ENCODE data around the gene PTGFRN. TPM values are rescaled to one million over a fixed set of nuclear protein-coding genes. Genes with fewer than 3 reads are reported as not detected.

PTGFRN gene
- total RNA-seq, 1 experiment from 2014 or later, result 57.4 TPM

GRCh38 chr1:116887212-116887611 is 22.5 kb upstream of the PTGFRN start:
- CTCF ChIA-PET, result no interaction called here
- no peak overlapping the region for H3K27ac ChIP-seq (ENCODE audit: low read length)

GRCh38 chr1:116889380-116889779 is 20.3 kb upstream of the PTGFRN start:
- ChIA-PET CTCF (no interaction called here), POLR2A (ENCODE audit: unreplicated experiment) (no interaction called here)
- ATAC-seq, result no peak

More at GRCh38 chr1:116887212-116887611, 22.5 kb upstream of the PTGFRN start:
- intact Hi-C loops (cut with micrococcal nuclease), result no loop called here
- no peaks in the 10 kb centered on the region for H3K9me2 ChIP-seq (replicated peaks; ENCODE audit: low read length)
- no peak for TF ChIP-seq EZH2phosphoT487 (IDR thresholded peaks at IDR 0.05; ENCODE audit: borderline replicate concordance, low read length)
- no peaks in the 10 kb centered on the region for H3K79me2 ChIP-seq (ENCODE audit: low read length)
- H3K9ac ChIP-seq (ENCODE audit: low read length), result no peak overlapping the region
- no peaks in the 10 kb centered on the region for H3K9me3 ChIP-seq (ENCODE audit: low read length)
- H3K36me3 ChIP-seq (ENCODE audit: low read depth, low read length), result no peaks in the 10 kb centered on the region
- H3K4me3 ChIP-seq (ENCODE audit: low read length), result no peak overlapping the region
- no peaks in the 10 kb centered on the region for H3F3A ChIP-seq (ENCODE audit: low read length, unreplicated experiment)
- POLR2A ChIA-PET (ENCODE audit: unreplicated experiment), result no interaction called here
- no peak overlapping the region for H2AFZ ChIP-seq (ENCODE audit: low read length)
- no peaks in the 10 kb centered on the region for H3K27me3 ChIP-seq (ENCODE audit: low read length)
- H3K4me2 ChIP-seq (ENCODE audit: low read length), result no peak overlapping the region
- no peaks in the 10 kb centered on the region for H3K4me1 ChIP-seq (ENCODE audit: insufficient read depth, low read length)
- no peaks in the 10 kb centered on the region for H4K20me1 ChIP-seq (ENCODE audit: low read length)
- BruUV-seq (replicated peaks), result no TSS peak
- DNase-seq (no peak), ATAC-seq (no peak)

GRCh38 chr1:116891396-116892079 is 18.2 kb upstream of the PTGFRN start:
- ChIA-PET CTCF (no interaction called here), POLR2A (ENCODE audit: unreplicated experiment) (no interaction called here)

More at GRCh38 chr1:116889380-116889779, 20.3 kb upstream of the PTGFRN start:
- Histone ChIP-seq H3K9me3 (ENCODE audit: low read length) (no peaks in the 10 kb centered on the region), H3K27me3 (ENCODE audit: low read length) (no peaks in the 10 kb centered on the region), H3K4me2 (ENCODE audit: low read length) (no peak overlapping the region), H3K9me2 (replicated peaks; ENCODE audit: low read length) (no peaks in the 10 kb centered on the region), H3K79me2 (ENCODE audit: low read length) (no peaks in the 10 kb centered on the region), H3K9ac (ENCODE audit: low read length) (no peak overlapping the region), H3K36me3 (ENCODE audit: low read depth, low read length) (no peaks in the 10 kb centered on the region), H3K27ac (ENCODE audit: low read length) (no peak overlapping the region), H2AFZ (ENCODE audit: low read length) (no peak overlapping the region), H3F3A (ENCODE audit: low read length, unreplicated experiment) (no peaks in the 10 kb centered on the region), H3K4me1 (ENCODE audit: insufficient read depth, low read length) (no peaks in the 10 kb centered on the region), H4K20me1 (ENCODE audit: low read length) (no peaks in the 10 kb centered on the region), H3K4me3 (ENCODE audit: low read length) (no peak overlapping the region)
- intact Hi-C loops (cut with micrococcal nuclease), result no loop called here
- TF ChIP-seq EZH2phosphoT487 (IDR thresholded peaks at IDR 0.05; ENCODE audit: borderline replicate concordance, low read length), result no peak
- TF ChIP-seq CTCF (conservative IDR thresholded peaks at IDR 0.05; ENCODE audit: low read depth, low read length), result no peak
- TF ChIP-seq EZH2 (IDR thresholded peaks at IDR 0.05; ENCODE audit: low read length, unreplicated experiment), result no peak
- no peak for DNase-seq
- no TSS peak for BruUV-seq (replicated peaks)

More at GRCh38 chr1:116891396-116892079, 18.2 kb upstream of the PTGFRN start:
- no peaks in the 10 kb centered on the region for H3K36me3 ChIP-seq (ENCODE audit: low read depth, low read length)
- H3K9ac ChIP-seq (ENCODE audit: low read length), result no peak overlapping the region
- no peak for DNase-seq
- H3K9me2 ChIP-seq (replicated peaks; ENCODE audit: low read length), result no peaks in the 10 kb centered on the region
- no peak overlapping the region for H3K4me3 ChIP-seq (ENCODE audit: low read length)
- no peak overlapping the region for H3K4me2 ChIP-seq (ENCODE audit: low read length)
- H3K27ac ChIP-seq (ENCODE audit: low read length), result no peak overlapping the region
- TF ChIP-seq EZH2phosphoT487 (IDR thresholded peaks at IDR 0.05; ENCODE audit: borderline replicate concordance, low read length) (no peak), CTCF (conservative IDR thresholded peaks at IDR 0.05; ENCODE audit: low read depth, low read length) (no peak), EZH2 (IDR thresholded peaks at IDR 0.05; ENCODE audit: low read length, unreplicated experiment) (no peak)
- BruUV-seq (replicated peaks), result no TSS peak
- ATAC-seq, result no peak
- no peaks in the 10 kb centered on the region for H4K20me1 ChIP-seq (ENCODE audit: low read length)
- intact Hi-C loops (cut with micrococcal nuclease), result no loop called here
- no peaks in the 10 kb centered on the region for H3K27me3 ChIP-seq (ENCODE audit: low read length)
- H3F3A ChIP-seq (ENCODE audit: low read length, unreplicated experiment), result no peaks in the 10 kb centered on the region
- no peak overlapping the region for H2AFZ ChIP-seq (ENCODE audit: low read length)
- H3K79me2 ChIP-seq (ENCODE audit: low read length), result no peaks in the 10 kb centered on the region
- H3K9me3 ChIP-seq (ENCODE audit: low read length), result 0 out of 2 replicates have a peak, but pooled peaks cover 6% of the 10 kb centered on the region
- no peaks in the 10 kb centered on the region for H3K4me1 ChIP-seq (ENCODE audit: insufficient read depth, low read length)
